Stimulated activated CD4-positive, alpha-beta T cell treated with anti-CD3 and anti-CD28 coated beads, Interleukin-12 subunit alpha, Interleukin-12 subunit beta, amount 100 ng/mL, for 4 hours (primary cell): Measurements from ENCODE around the gene ITGA2.
"Not testable (repeated sequence)": the region's sequence is repeated elsewhere in the genome, so short reads cannot be mapped to it uniquely, and the experiment has no call there.

ENCODE experiments used
- DNase-seq: peaks from one replicate; pipeline ENCODE4 v3.0.0-alpha.2; 2020

Gene ITGA2

GRCh38 chr5:53109443-53110127 lies 120.4 kb downstream of the ITGA2 start, which contains the start of gene MOCS2:
Gene MOCS2 (minus strand): TSS chr5:53109757. CDS start chr5:53107174, 2,583 bp downstream.
- DNase-seq: peak; percentile 90

- DNase-seq: peak; percentile 6
Measured at GRCh38 chr5:53110156-53110555, 121.0 kb downstream of the ITGA2 start.

- DNase-seq: no peak
Measured at GRCh38 chr5:53111139-53111538, 122.0 kb downstream of the ITGA2 start.

- DNase-seq: not testable (repeated sequence)
Measured at GRCh38 chr5:53112307-53112706, 123.2 kb downstream of the ITGA2 start.

- DNase-seq: no peak
Measured at GRCh38 chr5:53112909-53113308, 123.8 kb downstream of the ITGA2 start.

- no peak for DNase-seq
Measured at GRCh38 chr5:53113947-53114346, 124.8 kb downstream of the ITGA2 start.

- no peak for DNase-seq
Measured at GRCh38 chr5:53114988-53115387, 125.8 kb downstream of the ITGA2 start.

- no peak for DNase-seq
Measured at GRCh38 chr5:53116597-53116996, 127.4 kb downstream of the ITGA2 start.

GRCh38 chr5:53118879-53119278 lies 129.7 kb downstream of the ITGA2 start:
- DNase-seq: no peak

- no peak for DNase-seq
Measured at GRCh38 chr5:53120165-53120564, 131.0 kb downstream of the ITGA2 start.

GRCh38 chr5:53123702-53124101 lies 134.6 kb downstream of the ITGA2 start:
- DNase-seq: no peak

- DNase-seq: no peak
Measured at GRCh38 chr5:53126521-53126920, 137.4 kb downstream of the ITGA2 start.

GRCh38 chr5:53127107-53127506 lies 138.0 kb downstream of the ITGA2 start:
- DNase-seq: no peak

- DNase-seq: no peak
Measured at GRCh38 chr5:53128481-53128880, 139.3 kb downstream of the ITGA2 start.

- no peak for DNase-seq
Measured at GRCh38 chr5:53130266-53130665, 141.1 kb downstream of the ITGA2 start.

GRCh38 chr5:53133020-53133419 lies 143.9 kb downstream of the ITGA2 start:
- no peak for DNase-seq
